A549 treated with GW870086 at 1 μM for 4 hours (cell line): Measurements from ENCODE around the gene PLA2G4F. TPM values are rescaled to one million over a fixed set of nuclear protein-coding genes. Genes with fewer than 3 reads are reported as not detected.

Source experiments
- total RNA-seq: library from RNA; stranded (reverse); fragments of 200-300 nt; extraction: Qiagen RNA extraction; gene quantifications from 5 replicates; pipeline ENCODE4 v1.2.3, GENCODE V29; 2022; ENCODE audit warnings: low read depth

Gene PLA2G4F, protein sequence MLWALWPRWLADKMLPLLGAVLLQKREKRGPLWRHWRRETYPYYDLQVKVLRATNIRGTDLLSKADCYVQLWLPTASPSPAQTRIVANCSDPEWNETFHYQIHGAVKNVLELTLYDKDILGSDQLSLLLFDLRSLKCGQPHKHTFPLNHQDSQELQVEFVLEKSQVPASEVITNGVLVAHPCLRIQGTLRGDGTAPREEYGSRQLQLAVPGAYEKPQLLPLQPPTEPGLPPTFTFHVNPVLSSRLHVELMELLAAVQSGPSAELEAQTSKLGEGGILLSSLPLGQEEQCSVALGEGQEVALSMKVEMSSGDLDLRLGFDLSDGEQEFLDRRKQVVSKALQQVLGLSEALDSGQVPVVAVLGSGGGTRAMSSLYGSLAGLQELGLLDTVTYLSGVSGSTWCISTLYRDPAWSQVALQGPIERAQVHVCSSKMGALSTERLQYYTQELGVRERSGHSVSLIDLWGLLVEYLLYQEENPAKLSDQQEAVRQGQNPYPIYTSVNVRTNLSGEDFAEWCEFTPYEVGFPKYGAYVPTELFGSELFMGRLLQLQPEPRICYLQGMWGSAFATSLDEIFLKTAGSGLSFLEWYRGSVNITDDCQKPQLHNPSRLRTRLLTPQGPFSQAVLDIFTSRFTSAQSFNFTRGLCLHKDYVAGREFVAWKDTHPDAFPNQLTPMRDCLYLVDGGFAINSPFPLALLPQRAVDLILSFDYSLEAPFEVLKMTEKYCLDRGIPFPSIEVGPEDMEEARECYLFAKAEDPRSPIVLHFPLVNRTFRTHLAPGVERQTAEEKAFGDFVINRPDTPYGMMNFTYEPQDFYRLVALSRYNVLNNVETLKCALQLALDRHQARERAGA
- total RNA-seq, result not detected in 5 replicates

DNA sequence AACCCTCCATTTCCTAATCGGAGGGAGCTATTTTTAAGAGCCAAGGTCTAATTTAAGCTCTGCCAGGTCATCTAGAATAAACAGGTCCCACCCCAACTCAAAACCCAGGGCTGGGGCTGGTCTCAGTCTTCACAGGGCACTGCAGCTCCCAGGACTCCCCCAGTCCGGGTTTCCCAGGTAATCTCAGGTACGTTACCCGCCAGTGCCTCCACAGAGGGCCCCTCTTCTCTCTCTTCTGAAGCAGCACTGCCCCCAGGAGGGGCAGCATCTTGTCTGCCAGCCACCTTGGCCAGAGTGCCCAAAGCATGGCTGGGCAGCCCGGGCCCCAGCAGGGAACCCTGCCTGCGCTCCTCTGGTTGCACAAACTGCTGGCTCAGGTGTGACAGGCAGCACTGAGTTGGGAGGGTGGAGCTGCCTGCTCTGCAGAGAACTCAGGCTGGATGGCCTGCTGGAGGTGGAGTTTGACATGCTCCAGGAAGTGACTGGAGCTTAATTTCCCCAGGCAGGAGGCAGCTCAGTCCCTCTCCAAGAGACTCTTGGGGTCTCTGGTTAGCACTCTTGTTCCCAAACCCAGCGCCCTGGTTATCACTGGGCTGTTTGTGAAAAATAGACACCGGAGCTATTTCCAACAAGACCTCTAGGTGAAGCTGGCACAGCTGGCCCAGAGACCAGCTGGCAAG, at the start of gene PLA2G4F:
Gene PLA2G4F (minus strand): TSS at position 394 of the 680 bp plus-strand sequence. CDS start 87 bp downstream, at position 307.

DNA sequence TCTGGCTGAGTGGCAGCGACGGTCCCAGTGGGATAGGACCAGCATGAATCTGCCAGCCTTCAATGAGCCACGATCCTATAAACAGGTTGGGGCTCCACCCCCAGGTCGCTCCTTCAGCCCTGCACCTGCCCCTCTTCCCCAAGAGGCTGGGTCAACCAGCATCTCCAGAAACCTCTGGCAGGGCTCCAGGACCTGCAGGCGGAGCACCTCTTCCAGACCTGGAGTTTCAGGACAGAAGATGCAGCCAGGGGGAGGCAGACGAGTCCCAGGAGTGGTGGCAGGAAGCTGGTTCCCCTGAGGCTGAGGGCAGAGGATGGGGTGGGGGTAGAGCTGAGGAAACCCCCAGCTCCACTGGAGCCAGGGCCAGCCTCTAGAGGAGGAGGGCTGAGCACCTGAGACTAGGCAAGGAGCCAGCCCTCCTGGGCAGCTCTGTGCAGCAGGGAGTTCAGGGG, 61.9 kb downstream of the PLA2G4F start, which contains the start of gene PLA2G4D:
Gene PLA2G4D (minus strand): TSS at position 51 of the 452 bp plus-strand sequence. CDS start 103 bp downstream, outside the sequence.

Other genes with a start within 250 kb of the PLA2G4F start
- gene EHD4, start 184.1 kb downstream of the PLA2G4F start, total RNA-seq, result 11.7 to 14.0 TPM (median 13.3 TPM) in 5 replicates
- not detected in 5 replicates for gene PLA2G4E, start 135.6 kb downstream of the PLA2G4F start, total RNA-seq
- gene PLA2G4D, start 62.1 kb downstream of the PLA2G4F start, total RNA-seq, result 0.03 TPM in 1 of 5 replicates, not detected in the others
- gene VPS39, start 51.7 kb upstream of the PLA2G4F start, total RNA-seq, result 14.3 to 17.9 TPM (median 15.7 TPM) in 5 replicates
- gene GANC, start 116.6 kb upstream of the PLA2G4F start, total RNA-seq, result 6.0 to 7.8 TPM (median 6.9 TPM) in 5 replicates
- 25.1 to 33.6 TPM (median 28.5 TPM) in 5 replicates for gene TMEM87A, start 116.8 kb upstream of the PLA2G4F start, total RNA-seq
- 0.15 to 0.35 TPM (median 0.30 TPM) in 4 of 5 replicates, not detected in the other for gene CAPN3, start 202.9 kb upstream of the PLA2G4F start, total RNA-seq